K562 treated with DMSO at 1 percent for 4 hours (cell line): ENCODE measurements around the gene ARHGAP40. TPM values are rescaled to one million over a fixed set of nuclear protein-coding genes. Genes with fewer than 3 reads are reported as not detected.

ENCODE experiments used
- total RNA-seq: library from RNA; unstranded; fragments of 300-600 nt; gene quantifications from 2 replicates; pipeline ENCODE4 v1.2.3, GENCODE V29; 2022; ENCODE audit not compliant: insufficient read depth

ARHGAP40 gene
- not detected in 2 replicates for total RNA-seq

DNA sequence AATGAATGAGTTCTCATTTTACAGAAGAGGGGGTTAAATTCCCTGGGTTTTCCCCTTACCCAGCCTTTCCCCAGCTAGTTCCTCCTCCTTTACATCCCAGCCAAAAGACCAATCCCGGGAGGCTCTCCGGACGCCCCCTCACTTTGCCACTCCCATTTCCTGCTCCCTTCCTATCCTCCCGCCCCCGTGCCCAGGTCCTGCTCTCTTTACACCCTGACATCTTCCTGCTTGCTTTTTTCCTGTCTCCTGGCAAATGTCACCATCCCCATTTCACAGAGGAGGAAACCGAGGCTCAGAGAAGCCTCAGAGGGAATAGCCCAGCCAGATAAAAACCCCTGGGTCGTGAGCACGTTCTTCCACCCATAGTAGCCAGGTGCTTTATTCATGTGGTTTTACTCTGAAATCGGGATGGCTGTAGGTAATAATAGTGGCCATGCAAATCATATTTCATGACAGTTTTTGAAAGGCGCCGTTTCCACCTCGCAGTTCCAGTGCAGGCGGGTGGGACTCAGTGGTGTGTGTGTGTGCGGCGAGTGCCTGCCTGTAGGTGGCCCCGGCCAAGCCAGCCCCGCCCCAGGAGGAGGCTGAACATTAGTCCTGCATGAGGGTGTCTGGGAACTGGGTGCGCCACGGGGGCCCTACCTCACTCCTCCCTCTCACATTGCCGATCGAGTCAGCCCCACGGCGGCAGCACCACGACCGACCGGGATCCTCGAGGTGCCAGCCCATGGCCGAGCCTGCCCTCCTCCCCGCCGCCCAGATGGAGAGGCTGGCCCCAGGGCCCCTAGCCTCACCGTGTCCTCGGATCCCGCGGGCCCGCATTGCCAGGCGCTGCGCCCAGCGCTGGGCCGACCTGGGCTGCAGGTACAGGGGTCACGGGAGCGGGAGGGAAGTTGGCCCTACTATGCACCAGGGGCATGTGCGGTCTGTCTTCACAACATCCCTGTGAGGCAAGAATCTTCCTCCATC lies at the start of gene ARHGAP40:
Gene ARHGAP40, plus strand, starts transcription at position 594 of the 969 bp plus-strand sequence.

DNA sequence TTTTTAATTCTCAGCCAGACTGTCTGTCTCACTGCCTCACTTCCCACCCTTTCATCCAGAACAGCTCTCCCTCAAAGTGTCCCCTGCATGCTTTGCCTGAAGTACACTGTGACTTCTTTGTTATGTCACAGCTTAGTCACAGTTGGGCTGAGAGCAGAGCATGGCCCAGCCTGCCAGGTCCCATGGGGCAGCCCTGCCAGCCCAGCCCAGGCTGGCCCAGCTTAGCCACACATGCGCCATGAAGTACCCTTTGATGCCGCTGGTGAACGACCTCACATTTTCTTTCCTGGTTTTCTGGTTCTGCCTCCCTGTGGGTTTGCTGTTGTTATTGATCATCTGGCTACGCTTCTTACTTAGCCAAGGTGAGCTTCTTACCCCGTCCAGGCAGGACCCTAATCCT lies 20.6 kb upstream of the ARHGAP40 start, which contains the start of gene ADIG:
Gene ADIG, plus strand, starts transcription at position 185 of the 400 bp plus-strand sequence. Its CDS starts 54 bp downstream, at position 239.

Other genes starting within 250 kb of the ARHGAP40 start
- gene SNHG17, start 166.5 kb upstream of the ARHGAP40 start, total RNA-seq: 26.4 and 39.9 TPM in 2 replicates
- gene RALGAPB, start 129.0 kb upstream of the ARHGAP40 start, total RNA-seq: 12.7 and 13.0 TPM in 2 replicates
- gene ADIG, start 20.6 kb upstream of the ARHGAP40 start, total RNA-seq: not detected in 2 replicates
- gene SLC32A1, start 122.7 kb downstream of the ARHGAP40 start, total RNA-seq: not detected in 2 replicates
- 9.6 and 10.2 TPM in 2 replicates for gene ACTR5, start 146.7 kb downstream of the ARHGAP40 start, total RNA-seq
- 11.4 and 12.0 TPM in 2 replicates for gene PPP1R16B, start 203.9 kb downstream of the ARHGAP40 start, total RNA-seq